HepG2 (cell line): ENCODE results near the gene RNASE11.

Experiments used
- AGO2 ChIP-seq: fragments of 200-400 bp; formaldehyde crosslinking; optimal IDR thresholded peaks from 2 replicates; pipeline ENCODE3; 2017; ENCODE audit warnings: mild to moderate bottlenecking, low read depth, low read length, moderate library complexity
- CEBPB ChIP-seq: IDR thresholded peaks from 2 replicates; pipeline ENCODE4 v1.6.1; 2011; ENCODE audit warnings: low read depth, low read length, improper control_type of control experiment, borderline replicate concordance
- CTCF ChIP-seq: sonication (generic); formaldehyde crosslinking; IDR thresholded peaks from 2 replicates; pipeline ENCODE4 v1.5.0; 2020; ENCODE audit warnings: mild to moderate bottlenecking, missing genetic modification reagents, moderate library complexity
- FOXK1 ChIP-seq: sonication (generic); formaldehyde crosslinking; IDR thresholded peaks from 2 replicates; pipeline ENCODE4 v1.4.0; 2020; ENCODE audit warnings: low read depth, missing genetic modification reagents, borderline replicate concordance
- HNRNPLL ChIP-seq: fragments of 200-400 bp; formaldehyde crosslinking; IDR thresholded peaks from 2 replicates; pipeline ENCODE4 v1.6.1; 2017; ENCODE audit warnings: mild to moderate bottlenecking, low read depth, low read length; ENCODE audit not compliant: poor library complexity, severe bottlenecking
- SMARCE1 ChIP-seq: fragments of 450-650 bp; IDR thresholded peaks from 2 replicates; pipeline ENCODE4 v1.6.1; 2017; ENCODE audit warnings: borderline replicate concordance
- STAT5B ChIP-seq: sonication (generic); formaldehyde crosslinking; IDR thresholded peaks from 2 replicates; pipeline ENCODE4 v1.4.0; 2020; ENCODE audit warnings: missing genetic modification reagents
- ZNF263 ChIP-seq: sonication (generic); formaldehyde crosslinking; IDR thresholded peaks from 2 replicates; pipeline ENCODE4 v1.4.0; 2020; ENCODE audit warnings: missing genetic modification reagents
- ZNF274 ChIP-seq: sonication (generic); formaldehyde crosslinking; IDR thresholded peaks from 2 replicates; pipeline ENCODE4 v1.5.1; 2020; ENCODE audit warnings: mild to moderate bottlenecking, missing genetic modification reagents
- ZNF354B ChIP-seq: sonication (generic); formaldehyde crosslinking; IDR thresholded peaks from 2 replicates; pipeline ENCODE4 v1.8.0; 2022; ENCODE audit warnings: mild to moderate bottlenecking, missing genetic modification reagents
- ZNF546 ChIP-seq: sonication (generic); formaldehyde crosslinking; conservative IDR thresholded peaks from 2 replicates; pipeline ENCODE4 v1.8.1; 2023; ENCODE audit warnings: mild to moderate bottlenecking, missing genetic modification reagents
- ZNF629 ChIP-seq: sonication (generic); formaldehyde crosslinking; conservative IDR thresholded peaks from 2 replicates; pipeline ENCODE4 v1.5.0; 2020; ENCODE audit warnings: missing genetic modification reagents
- ZNF639 ChIP-seq: conservative IDR thresholded peaks from 2 replicates; pipeline ENCODE4 v1.6.1; 2018; ENCODE audit warnings: missing genetic modification reagents

GRCh38 chr14:20592574-20592973 lies 4.8 kb upstream of the RNASE11 start:
- TF ChIP-seq ZNF629 (CRISPR knock-in tag): no peak
- no peak for TF ChIP-seq STAT5B (CRISPR knock-in tag)
- no peak for TF ChIP-seq ZNF354B (CRISPR knock-in tag)
- TF ChIP-seq HNRNPLL: no peak
- TF ChIP-seq ZNF639 (CRISPR knock-in tag): no peak
- no peak for TF ChIP-seq CEBPB
- no peak for TF ChIP-seq ZNF274
- TF ChIP-seq FOXK1 (CRISPR knock-in tag): no peak
- no peak for TF ChIP-seq SMARCE1
- TF ChIP-seq ZNF263 (CRISPR knock-in tag): no peak
- no peak for TF ChIP-seq ZNF546
- no peak for TF ChIP-seq AGO2
- TF ChIP-seq CTCF (CRISPR knock-in tag): no peak
